ENCODE data around the gene PAIP1.

- no peak for TF ChIP-seq YY1 (IDR thresholded peaks at IDR 0.05; ENCODE audit: low read depth)
- no peak for TF ChIP-seq FOXM1 (IDR thresholded peaks at IDR 0.05; ENCODE audit: borderline replicate concordance, low read depth)
- no peak for TF ChIP-seq EP300 (IDR thresholded peaks at IDR 0.05; ENCODE audit: borderline replicate concordance)
These were observed 41.8 kb downstream of the PAIP1 start, which contains the start of gene C5orf34 for GRCh38 chr5:43514816-43515677.

All from Ishikawa (cell line).